Heart right ventricle (tissue), 16 donors: Measurements from ENCODE around the gene SPOCK2. TPM values are rescaled to one million over a fixed set of nuclear protein-coding genes. Genes with fewer than 3 reads are reported as not detected.

ENCODE experiments used
- ATAC-seq, 8 donors: fragments of 200-7000 bp; cut with Tn5 transposase; one replicate each; pipeline ENCODE4 v1.9.1; 2020; ENCODE audit warnings: mild to moderate bottlenecking in 8 of 8, moderate library complexity in 8 of 8, moderate number of reproducible peaks in 1 of 8
- DNase-seq, 2 donors: peaks; one replicate each; pipeline ENCODE4 v3.0.0-alpha.2; 2020
- H3K27ac ChIP-seq, 10 donors: fragments of 200-600 bp; sonication (generic) in 2 of 10; one replicate each; pipeline versions ENCODE4 v1.5.0 to v1.8.0; 2020 to 2022; ENCODE audit warnings: mild to moderate bottlenecking in 3 of 10
- H3K27me3 ChIP-seq, 7 donors: fragments of 200-600 bp; one replicate each; pipeline ENCODE4 v1.8.0; 2021 to 2022; ENCODE audit warnings: mild to moderate bottlenecking in 2 of 7
- H3K36me3 ChIP-seq, 9 donors: fragments of 200-600 bp; sonication (generic) in 1 of 9; one replicate each; pipeline versions ENCODE4 v1.5.0 to v1.8.0; 2020 to 2022; ENCODE audit warnings: mild to moderate bottlenecking in 2 of 9
- H3K4me1 ChIP-seq, 9 donors: fragments of 200-600 bp; sonication (generic) in 1 of 9; one replicate each; pipeline versions ENCODE4 v1.5.0 to v1.8.0; 2020 to 2022; ENCODE audit warnings: mild to moderate bottlenecking in 4 of 9
- H3K4me3 ChIP-seq, 10 donors: fragments of 200-600 bp; sonication (generic) in 2 of 10; one replicate each; pipeline versions ENCODE4 v1.5.0 to v1.8.0; 2020 to 2022; ENCODE audit warnings: mild to moderate bottlenecking in 7 of 10, moderate library complexity in 2 of 10
- H3K9me3 ChIP-seq, 11 donors: fragments of 200-600 bp in 10 of 11; sonication (generic) in 2 of 11; one replicate each; pipeline versions ENCODE4 v1.5.0 to v1.8.0; 2013 to 2022; ENCODE audit warnings: mild to moderate bottlenecking in 2 of 11, control low read depth in 1 of 11, moderate library complexity in 1 of 11
- WGBS, 2 donors: extraction: QIAGEN DNeasy Blood & Tissue Kit; methylation state at CpG; one replicate each; pipeline ENCODE4 v1.1.7; 2013; ENCODE audit warnings: inconsistent platforms in 1 of 2; 5-methylcytosine and 5-hydroxymethylcytosine counted together
- intact Hi-C, 10 donors: fragments of 100-400 bp; cut with DNase I; formaldehyde crosslinking; loops; one replicate each; pipeline versions ENCODE4 v1.11.1 to v1.14.2; 2022
- polyA plus RNA-seq, 2 donors: library from polyadenylated mRNA; stranded (reverse); fragments of 200-250 nt; gene quantifications; one replicate each; pipeline ENCODE4 v1.2.3, GENCODE V29; 2013
- total RNA-seq, 10 donors: library from RNA; stranded (reverse); fragmentation: NEBNext Ultra II Directional in 3 of 10; extraction: Animal tissue kit (Norgen Biotek cat#: 25700) in 3 of 10; gene quantifications; one replicate each; pipeline versions ENCODE4 v1.2.1 to v1.2.4, GENCODE V29; 2021 to 2023
- TF ChIP-seq, protein P1 (sequence below), 9 donors: fragments of 200-600 bp; sonication (generic) in 2 of 9; IDR thresholded peaks; one replicate each; pipeline versions ENCODE4 v1.5.0 to v1.8.0; 2021 to 2022; ENCODE audit warnings: antibody characterized with exemption in 9 of 9, mild to moderate bottlenecking in 5 of 9, moderate library complexity in 1 of 9
- donor health status: Arrhythmogenic right ventricular cardiomyopathy.
- donor health status: ischemic (EF 13 %, LVEDD 7.1; RV severe dilation, severe dysfunction).
- donor health status: healthy with polysubstance abuse.
- donor health status: DM: no; HTN: yes; CAD: no.
- donor health status: DM: no; HTN: no; CAD: no.
- donor health status: ischemic (EF 25% LVEDD 6.9; RV normal size, moderate dysfunction).
- donor health status: ischemic (EF 25% LVEDD 5.7; RV mildly dilated, moderate dysfunction).
- donor health status: healthy.
- donor health status: DM: yes; HTN: yes; CAD: no.
- donor health status: Ischemic cardiomyopathy.
- donor health status: ischemic (EF 35%, LVEDD 5.7; RV mildly dilated, moderate dysfunction).
- donor health status: nonischemic (EF 11% LVEDD 7.7; RV severe dilation, severe dysfunction).
- donor health status: DM: yes; HTN: yes; CAD: no.
- donor health status: PGD.
- donor health status: ischemic (EF 29% LVEDD 5.4; RV normal size, mild dysfunction).
- donor health status: nonischemic (EF 23%, LVEDD 6.1; RV moderate dilation, normal function).

SPOCK2 gene
- total and polyA plus RNA-seq, 12 donors: 3.5 to 13.4 (median 6.9) TPM

DNA sequence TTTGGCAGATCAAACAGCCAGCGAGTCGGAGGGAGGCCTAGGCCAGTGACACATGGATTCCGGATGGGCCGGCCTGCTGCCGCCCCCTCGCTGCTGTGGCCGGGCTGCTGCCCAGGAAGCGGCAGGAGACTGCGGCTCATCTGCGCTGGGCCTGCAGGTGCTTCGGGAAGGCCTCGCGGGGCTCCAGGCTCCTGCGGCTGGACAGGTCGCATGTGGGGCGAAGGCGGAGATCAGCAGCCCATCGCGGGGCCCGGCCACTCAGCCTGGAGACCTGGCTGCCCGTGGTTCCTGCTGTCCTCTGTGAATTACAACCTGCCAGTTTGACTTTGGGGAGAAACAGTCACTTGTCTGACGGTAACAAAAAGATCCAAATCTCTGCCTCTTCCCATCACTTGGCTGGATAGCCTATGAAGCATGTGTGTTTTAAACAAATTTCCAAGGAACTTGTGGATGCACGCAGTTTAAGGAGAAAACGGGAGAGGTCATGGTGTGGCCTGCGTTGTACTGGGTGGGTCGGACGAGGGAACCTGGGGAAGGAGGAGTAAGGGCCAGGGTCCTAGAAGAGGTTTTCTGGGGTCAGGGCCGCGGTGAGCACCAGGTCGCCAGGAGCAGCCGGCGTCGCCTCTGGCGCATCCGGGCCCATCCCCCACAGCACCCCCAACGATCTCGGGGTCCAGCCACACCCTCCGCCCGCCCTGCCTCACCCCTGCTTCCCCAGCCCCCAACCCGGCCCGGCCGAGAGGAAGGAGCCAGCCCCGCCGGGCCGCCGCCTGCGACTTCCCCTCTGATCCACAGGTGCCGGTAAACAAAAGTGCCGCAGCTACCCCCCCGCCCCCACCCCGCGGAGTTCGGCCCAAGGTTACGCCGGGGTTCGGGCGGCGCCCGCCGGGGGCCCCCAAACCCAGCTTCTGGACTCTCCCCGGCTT, 1.6 kb downstream of the SPOCK2 start:
- Histone ChIP-seq H3K4me3 (peak overlapping the region; percentile 44 to 67 (median 56)), H3K9me3 (no peaks in the 10 kb centered on the region), H3K27me3 (peaks cover 5 to 32% (median 19%) of the 10 kb centered on the region in 7 donors), H3K4me1 (peaks cover 13 to 41% (median 37%) of the 10 kb centered on the region in 9 donors), H3K27ac (peak overlapping the region; percentile 8 to 89 (median 78)), H3K36me3 (no peaks in the 10 kb centered on the region)
- WGBS, 2 donors: 50 to 51% methylated on average over 58 to 61 of the region's 61 CpGs
- peak; percentile 64 to 67 for DNase-seq
- ATAC-seq: peak; percentile 36 to 73 (median 55)
- TF ChIP-seq, protein P1, sequence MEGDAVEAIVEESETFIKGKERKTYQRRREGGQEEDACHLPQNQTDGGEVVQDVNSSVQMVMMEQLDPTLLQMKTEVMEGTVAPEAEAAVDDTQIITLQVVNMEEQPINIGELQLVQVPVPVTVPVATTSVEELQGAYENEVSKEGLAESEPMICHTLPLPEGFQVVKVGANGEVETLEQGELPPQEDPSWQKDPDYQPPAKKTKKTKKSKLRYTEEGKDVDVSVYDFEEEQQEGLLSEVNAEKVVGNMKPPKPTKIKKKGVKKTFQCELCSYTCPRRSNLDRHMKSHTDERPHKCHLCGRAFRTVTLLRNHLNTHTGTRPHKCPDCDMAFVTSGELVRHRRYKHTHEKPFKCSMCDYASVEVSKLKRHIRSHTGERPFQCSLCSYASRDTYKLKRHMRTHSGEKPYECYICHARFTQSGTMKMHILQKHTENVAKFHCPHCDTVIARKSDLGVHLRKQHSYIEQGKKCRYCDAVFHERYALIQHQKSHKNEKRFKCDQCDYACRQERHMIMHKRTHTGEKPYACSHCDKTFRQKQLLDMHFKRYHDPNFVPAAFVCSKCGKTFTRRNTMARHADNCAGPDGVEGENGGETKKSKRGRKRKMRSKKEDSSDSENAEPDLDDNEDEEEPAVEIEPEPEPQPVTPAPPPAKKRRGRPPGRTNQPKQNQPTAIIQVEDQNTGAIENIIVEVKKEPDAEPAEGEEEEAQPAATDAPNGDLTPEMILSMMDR (IDR thresholded peaks at IDR 0.05): peak in 3 of 9 donors; percentile 39 to 50 (median 45)
- intact Hi-C loops: no loop called here

DNA sequence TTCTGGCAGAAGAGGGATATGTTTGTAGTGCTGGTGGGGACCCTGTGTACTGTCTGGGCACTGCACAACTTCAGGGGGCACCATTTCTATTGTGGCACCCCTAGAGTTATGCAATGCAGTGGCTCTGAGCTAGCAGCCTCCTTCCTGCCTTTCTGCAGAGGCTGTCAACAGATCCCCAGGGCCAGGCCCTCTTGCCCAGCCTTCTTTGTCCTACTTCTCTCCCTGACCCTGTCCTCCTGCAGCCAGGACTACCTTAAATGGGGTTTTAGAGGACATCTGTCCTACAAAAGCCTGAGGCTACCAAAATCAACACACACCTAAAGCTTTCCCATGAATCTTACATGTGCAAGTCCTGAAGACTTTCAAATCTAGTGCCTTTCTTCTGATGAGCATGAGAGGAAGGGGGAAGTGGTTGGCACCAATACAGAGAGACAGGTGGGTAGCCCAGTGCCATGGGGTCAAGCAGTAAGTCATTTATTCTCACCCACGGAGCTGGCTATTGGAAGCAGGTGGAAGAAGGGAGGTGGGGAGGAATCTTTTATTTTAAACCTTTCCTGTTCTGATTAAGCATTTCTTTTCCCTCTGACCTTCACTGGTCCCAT, 2.4 kb downstream of the SPOCK2 start:
- DNase-seq (no peak), ATAC-seq (no peak)
- H3K27me3 ChIP-seq: peaks cover 5 to 32% (median 19%) of the 10 kb centered on the region in 7 donors
- H3K4me3 ChIP-seq: peak overlapping the region in 1 of 10 donors; percentile 67
- peaks cover 13 to 41% (median 37%) of the 10 kb centered on the region in 9 donors for H3K4me1 ChIP-seq
- no peaks in the 10 kb centered on the region for H3K9me3 ChIP-seq
- no peaks in the 10 kb centered on the region for H3K36me3 ChIP-seq
- WGBS, 2 donors: 56 to 74% methylated on average over 1 of the region's 1 CpG
- TF ChIP-seq, protein P1 (IDR thresholded peaks at IDR 0.05): no peak
- peak overlapping the region; percentile 7 to 89 (median 78) for H3K27ac ChIP-seq
- intact Hi-C loops: no loop called here

DNA sequence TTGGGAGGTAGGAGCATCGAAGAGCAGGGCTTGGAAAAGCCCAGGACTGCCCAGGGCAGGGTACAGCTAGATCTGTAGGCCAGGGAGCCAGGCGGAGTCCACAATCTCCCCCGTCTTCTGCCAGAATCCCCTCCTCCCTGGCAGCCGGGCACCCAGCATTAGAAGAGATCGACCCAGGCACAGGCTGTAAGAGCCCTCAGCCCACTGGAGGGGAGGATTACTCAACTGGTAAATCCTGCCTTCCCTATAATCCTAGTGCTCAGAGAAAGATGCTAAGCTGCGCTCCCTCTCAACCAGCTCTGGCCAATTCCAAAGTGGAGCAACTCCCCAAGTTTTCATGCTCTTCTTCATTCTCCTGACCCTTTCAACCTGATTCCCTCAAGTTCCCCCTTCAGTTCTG, 3.2 kb downstream of the SPOCK2 start:
- Histone ChIP-seq H3K4me3 (no peak overlapping the region), H3K9me3 (no peaks in the 10 kb centered on the region), H3K36me3 (no peaks in the 10 kb centered on the region), H3K27ac (peak overlapping the region in 1 of 10 donors; percentile 88), H3K4me1 (peaks cover 13 to 41% (median 37%) of the 10 kb centered on the region in 9 donors), H3K27me3 (peaks cover 5 to 31% (median 19%) of the 10 kb centered on the region in 7 donors)
- intact Hi-C loops: no loop called here
- DNase-seq: no peak
- TF ChIP-seq, protein P1 (IDR thresholded peaks at IDR 0.05): no peak
- no peak for ATAC-seq
- 97 to 98% methylated on average over 6 of the region's 6 CpGs for WGBS, 2 donors

DNA sequence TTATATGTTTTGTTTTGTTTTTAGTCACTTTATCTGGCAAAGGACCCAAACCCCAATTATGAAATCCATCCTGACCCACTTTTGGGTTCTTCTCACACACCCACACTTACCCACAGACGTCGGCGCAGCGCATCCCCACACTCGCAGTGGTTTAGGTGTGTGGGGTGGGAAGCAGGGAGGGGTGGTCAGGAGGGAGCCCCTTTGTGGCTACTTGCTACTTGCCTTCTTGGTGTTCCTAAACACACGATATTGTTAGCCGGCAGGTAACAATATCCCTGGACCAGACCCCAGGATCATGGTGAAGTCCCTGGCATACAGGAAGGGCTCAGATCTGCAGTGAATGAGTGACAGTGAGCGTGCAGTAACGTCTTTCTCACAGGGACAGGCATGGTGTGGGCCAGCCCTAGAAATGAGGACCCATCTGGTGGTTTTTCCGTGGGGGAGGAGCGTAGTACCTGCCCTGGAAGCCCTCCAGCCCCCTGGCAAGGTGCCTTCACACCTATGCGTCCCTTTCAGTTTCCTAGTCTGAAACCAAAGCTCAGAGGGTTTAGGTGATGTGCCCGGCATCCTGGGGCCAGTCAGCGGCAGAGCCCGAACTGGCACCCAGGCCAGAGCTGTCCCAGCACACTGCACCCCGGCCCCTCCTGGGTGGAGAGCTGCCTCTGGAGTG, 4.4 kb downstream of the SPOCK2 start:
- 93 to 94% methylated on average over 16 of the region's 16 CpGs for WGBS, 2 donors

More for the DNA sequence above, 4.4 kb downstream of the SPOCK2 start:
- H3K27ac ChIP-seq: no peak overlapping the region
- intact Hi-C loops: no loop called here
- peaks cover 11 to 32% (median 28%) of the 10 kb centered on the region in 9 donors for H3K4me1 ChIP-seq
- H3K4me3 ChIP-seq: no peak overlapping the region
- peaks cover 5 to 28% (median 15%) of the 10 kb centered on the region in 7 donors for H3K27me3 ChIP-seq
- DNase-seq (no peak), ATAC-seq (no peak)
- H3K36me3 ChIP-seq: no peaks in the 10 kb centered on the region
- TF ChIP-seq, protein P1 (IDR thresholded peaks at IDR 0.05): no peak
- H3K9me3 ChIP-seq: no peaks in the 10 kb centered on the region
